ENCODE results near the gene MBIP.

Gene MBIP

GRCh38 chr14:36313206-36313605, 7.2 kb downstream of the MBIP start:
- no peak for DNase-seq (ENCODE audit: low read depth in 2 of 2)

- no peak for DNase-seq (ENCODE audit: low read depth in 2 of 2)
Measured at GRCh38 chr14:36306836-36307235, 13.6 kb downstream of the MBIP start.

- DNase-seq (ENCODE audit: low read depth in 2 of 2): no peak
Measured at GRCh38 chr14:36304895-36305294, 15.5 kb downstream of the MBIP start.

- DNase-seq (ENCODE audit: low read depth in 2 of 2): no peak
Measured at GRCh38 chr14:36303960-36304359, 16.5 kb downstream of the MBIP start.

GRCh38 chr14:36302823-36303222, 17.6 kb downstream of the MBIP start:
- DNase-seq (ENCODE audit: low read depth in 2 of 2): no peak

- DNase-seq (ENCODE audit: low read depth in 2 of 2): no peak
Measured at GRCh38 chr14:36301159-36301558, 19.3 kb downstream of the MBIP start.

GRCh38 chr14:36300337-36300736, 20.1 kb downstream of the MBIP start:
- DNase-seq (ENCODE audit: low read depth in 2 of 2): no peak

- no peak for DNase-seq (ENCODE audit: low read depth in 2 of 2)
Measured at GRCh38 chr14:36295642-36296627, 24.5 kb downstream of the MBIP start.

GRCh38 chr14:36294543-36294942, 25.9 kb downstream of the MBIP start:
- DNase-seq (ENCODE audit: low read depth in 2 of 2): no peak

GRCh38 chr14:36293824-36294223, 26.6 kb downstream of the MBIP start:
- DNase-seq (ENCODE audit: low read depth in 2 of 2): no peak

- DNase-seq (ENCODE audit: low read depth in 2 of 2): no peak
Measured at GRCh38 chr14:36289954-36290353, 30.5 kb downstream of the MBIP start.

GRCh38 chr14:36288496-36288895, 31.9 kb downstream of the MBIP start:
- no peak for DNase-seq (ENCODE audit: low read depth in 2 of 2)

- DNase-seq (ENCODE audit: low read depth in 2 of 2): no peak
Measured at GRCh38 chr14:36284971-36285595, 35.4 kb downstream of the MBIP start.

GRCh38 chr14:36281309-36281708, 39.1 kb downstream of the MBIP start:
- no peak for DNase-seq (ENCODE audit: low read depth in 2 of 2)

- DNase-seq (ENCODE audit: low read depth in 2 of 2): no peak
Measured at GRCh38 chr14:36279306-36280190, 40.9 kb downstream of the MBIP start.

- DNase-seq (ENCODE audit: low read depth in 2 of 2): no peak
Measured at GRCh38 chr14:36275741-36276140, 44.7 kb downstream of the MBIP start.

GRCh38 chr14:36271939-36272907, 48.2 kb downstream of the MBIP start:
- DNase-seq (ENCODE audit: low read depth in 2 of 2): no peak

- DNase-seq (ENCODE audit: low read depth in 2 of 2): no peak
Measured at GRCh38 chr14:36271222-36271621, 49.2 kb downstream of the MBIP start.

- no peak for DNase-seq (ENCODE audit: low read depth in 2 of 2)
Measured at GRCh38 chr14:36270191-36270590, 50.2 kb downstream of the MBIP start.

- DNase-seq (ENCODE audit: low read depth in 2 of 2): no peak
Measured at GRCh38 chr14:36268121-36268520, 52.3 kb downstream of the MBIP start.

GRCh38 chr14:36264595-36264994, 55.8 kb downstream of the MBIP start:
- DNase-seq (ENCODE audit: low read depth in 2 of 2): no peak
